GM18517 (cell line): ENCODE results near the gene MKRN2OS.
"Not testable (repeated sequence)": the region's sequence is repeated elsewhere in the genome, so short reads cannot be mapped to it uniquely, and the experiment has no call there.

ENCODE experiments used
- ATAC-seq: cut with Tn5 transposase; IDR thresholded peaks from one replicate; pipeline ENCODE4 v1.9.1; 2021; ENCODE audit warnings: mild to moderate bottlenecking, moderate library complexity; ENCODE audit not compliant: unreplicated experiment

Gene MKRN2OS

DNA sequence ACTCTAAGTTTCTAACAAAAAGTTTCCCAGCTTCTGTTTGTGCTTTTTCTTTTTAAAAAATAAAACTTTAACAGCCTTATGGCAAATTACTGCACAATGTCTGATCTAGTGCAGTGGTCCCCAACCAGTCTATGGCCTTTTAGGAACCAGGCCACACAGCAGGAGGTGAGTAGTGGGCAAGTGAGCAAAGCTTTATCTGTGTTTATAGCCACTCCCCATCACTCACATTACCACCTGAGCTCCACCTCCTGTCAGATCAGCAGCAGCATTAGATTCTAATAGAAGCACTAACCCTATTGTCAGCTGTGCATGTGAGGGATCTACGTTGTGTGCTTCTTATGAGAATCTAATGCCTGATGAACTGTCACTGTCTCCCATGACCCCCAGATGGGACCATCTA, 17.2 kb upstream of the MKRN2OS start:
- no peak for ATAC-seq

DNA sequence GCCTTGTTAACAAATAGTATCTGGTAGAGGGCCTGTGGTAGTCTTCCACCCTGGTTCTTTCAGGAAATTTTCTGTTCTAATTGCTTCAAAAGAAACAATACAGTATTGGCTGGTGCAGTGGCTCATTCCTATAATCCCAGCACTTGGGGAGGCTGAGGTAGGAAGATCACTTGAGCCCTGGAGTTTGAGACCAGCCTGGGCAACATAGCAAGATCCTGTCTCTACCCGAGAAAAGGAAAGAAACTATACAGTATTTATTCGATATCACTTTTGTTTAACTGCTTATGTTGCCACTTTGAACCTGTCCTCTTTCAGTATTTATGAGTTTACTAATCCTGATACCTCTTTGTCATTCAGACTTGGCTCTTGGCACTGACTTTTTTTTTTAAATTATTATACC, 16.1 kb upstream of the MKRN2OS start:
- no peak for ATAC-seq

DNA sequence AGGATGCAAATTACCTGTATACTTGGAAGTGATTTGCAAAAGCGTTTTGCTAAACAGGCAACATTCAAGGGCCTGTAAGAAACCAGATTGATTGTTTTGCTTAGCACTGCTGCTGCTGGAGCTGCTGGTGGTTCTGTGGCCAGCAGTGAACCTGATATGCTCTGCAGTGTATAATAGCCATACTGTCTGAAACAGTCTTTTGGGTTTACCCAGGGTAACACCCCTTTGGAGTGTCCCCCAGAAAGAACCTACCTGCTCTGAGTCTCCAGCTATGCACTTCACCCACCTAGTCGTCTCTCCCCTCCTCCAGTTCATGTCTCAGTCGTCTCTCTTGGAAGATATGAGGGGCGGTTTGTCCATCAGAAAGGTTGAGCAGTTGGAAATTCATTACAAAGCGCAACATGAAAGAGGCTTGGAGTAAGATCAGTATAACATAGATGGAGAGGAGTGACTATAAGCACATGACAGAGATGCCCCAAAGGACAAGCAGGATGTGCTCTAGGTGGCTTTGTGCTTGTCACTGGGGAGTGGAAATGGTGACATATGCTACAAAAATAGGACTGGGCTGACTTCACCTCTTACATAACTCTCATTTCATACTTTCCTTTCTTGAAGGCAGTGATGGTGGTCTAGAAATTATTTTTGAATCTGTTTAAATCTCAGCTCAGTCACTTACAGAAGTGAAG, 15.3 kb upstream of the MKRN2OS start:
- ATAC-seq: peak; percentile 50

GRCh38 chr3:12559520-12559919, 14.2 kb upstream of the MKRN2OS start:
- no peak for ATAC-seq

- no peak for ATAC-seq
These were observed 13.4 kb upstream of the MKRN2OS start for GRCh38 chr3:12558706-12559105.

DNA sequence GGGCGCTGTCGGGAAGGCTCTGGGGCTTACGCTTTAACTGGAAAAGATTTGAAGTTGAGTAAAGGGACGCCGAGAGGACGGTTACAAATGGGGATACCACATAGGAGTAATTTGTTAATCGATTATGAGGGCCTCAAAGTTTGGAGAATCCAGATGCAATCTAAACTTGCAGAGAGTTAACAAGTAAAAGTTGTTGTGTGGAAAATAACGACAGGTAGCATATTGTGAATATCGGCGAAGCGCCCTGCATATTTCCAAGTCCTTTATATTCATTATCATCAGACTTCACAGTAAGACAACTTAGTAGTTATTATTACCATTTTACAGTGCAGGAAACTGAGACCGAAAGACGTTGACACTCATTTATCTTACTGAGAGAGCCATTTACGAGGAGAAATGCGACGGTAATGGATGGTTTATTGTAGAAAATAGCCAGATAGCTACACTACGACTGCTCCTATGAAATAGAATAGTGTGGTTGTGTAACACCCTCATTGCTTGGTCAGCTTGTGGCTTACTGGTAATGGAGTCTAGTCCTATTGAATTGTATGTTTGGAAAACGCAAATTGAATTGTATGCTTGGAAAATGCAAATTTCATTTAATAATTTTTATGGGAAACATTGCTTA, 12.3 kb upstream of the MKRN2OS start:
- ATAC-seq: no peak

DNA sequence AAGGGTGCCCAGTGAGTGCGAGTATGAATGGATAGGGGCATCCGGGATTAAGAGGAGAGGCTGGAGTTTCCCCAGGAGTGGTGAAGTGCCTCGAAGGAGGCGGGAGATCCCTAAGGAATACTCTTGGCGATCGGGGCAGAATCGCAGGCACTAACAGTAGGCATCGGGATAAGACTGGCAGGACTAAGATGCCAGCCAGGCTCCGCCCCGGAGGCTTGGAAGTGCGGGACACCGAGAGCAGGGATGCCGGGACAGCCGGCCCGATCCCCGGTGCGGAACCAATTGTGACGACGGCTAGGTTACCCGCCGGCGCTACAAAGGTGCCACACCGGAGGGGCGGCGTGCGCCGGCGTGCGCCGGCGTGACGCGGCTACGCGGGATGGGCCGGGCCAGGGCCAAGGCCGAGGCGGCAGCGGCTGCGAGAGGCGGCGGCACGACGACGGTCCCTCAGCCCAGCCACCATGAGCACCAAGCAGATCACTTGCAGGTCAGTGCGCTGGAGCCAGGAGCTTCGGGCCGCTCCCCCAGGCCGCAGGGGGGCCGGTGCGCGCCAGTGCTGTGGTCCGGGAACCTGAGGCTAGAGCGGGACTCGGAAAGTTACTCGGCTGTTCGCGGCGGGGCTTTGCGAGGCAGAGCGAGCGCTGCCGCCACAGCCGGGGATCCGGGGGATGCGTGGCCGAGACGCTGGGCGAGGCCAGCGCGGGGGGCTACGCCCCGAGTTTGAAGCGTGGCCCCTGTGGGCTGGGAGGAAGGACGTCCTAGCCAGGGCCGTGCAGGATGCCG, 11.6 kb upstream of the MKRN2OS start, which contains the start of gene MKRN2:
Gene MKRN2, plus strand, starts transcription at position 398 of the 783 bp plus-strand sequence. Its CDS starts 64 bp downstream, at position 462.
- peak; percentile 61 for ATAC-seq

GRCh38 chr3:12556314-12556689, 11.0 kb upstream of the MKRN2OS start:
- ATAC-seq: no peak

DNA sequence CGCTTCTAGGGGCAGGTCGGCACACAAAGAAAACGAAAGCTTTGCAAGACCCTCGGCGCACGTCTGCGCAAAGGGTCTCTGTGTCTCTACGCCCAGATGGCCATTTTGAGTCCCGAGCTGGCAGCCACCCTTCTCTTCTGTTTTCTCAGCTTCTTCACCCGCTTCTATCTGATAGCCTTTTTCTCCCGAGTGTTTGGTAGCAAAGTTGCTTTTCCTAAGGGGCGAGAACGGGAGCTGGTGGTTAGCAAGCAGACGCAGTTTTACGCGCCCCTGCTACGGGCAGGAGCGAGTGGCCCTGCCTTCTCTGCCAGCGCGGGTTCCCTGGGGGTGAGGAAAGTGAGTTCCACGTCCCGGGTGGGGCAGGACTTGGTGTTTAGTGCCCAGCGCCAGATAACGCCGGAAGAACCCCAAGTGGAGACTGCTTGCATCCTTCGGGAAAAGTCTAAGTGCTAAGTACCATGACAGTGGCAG, 8.7 kb upstream of the MKRN2OS start:
- ATAC-seq: no peak

DNA sequence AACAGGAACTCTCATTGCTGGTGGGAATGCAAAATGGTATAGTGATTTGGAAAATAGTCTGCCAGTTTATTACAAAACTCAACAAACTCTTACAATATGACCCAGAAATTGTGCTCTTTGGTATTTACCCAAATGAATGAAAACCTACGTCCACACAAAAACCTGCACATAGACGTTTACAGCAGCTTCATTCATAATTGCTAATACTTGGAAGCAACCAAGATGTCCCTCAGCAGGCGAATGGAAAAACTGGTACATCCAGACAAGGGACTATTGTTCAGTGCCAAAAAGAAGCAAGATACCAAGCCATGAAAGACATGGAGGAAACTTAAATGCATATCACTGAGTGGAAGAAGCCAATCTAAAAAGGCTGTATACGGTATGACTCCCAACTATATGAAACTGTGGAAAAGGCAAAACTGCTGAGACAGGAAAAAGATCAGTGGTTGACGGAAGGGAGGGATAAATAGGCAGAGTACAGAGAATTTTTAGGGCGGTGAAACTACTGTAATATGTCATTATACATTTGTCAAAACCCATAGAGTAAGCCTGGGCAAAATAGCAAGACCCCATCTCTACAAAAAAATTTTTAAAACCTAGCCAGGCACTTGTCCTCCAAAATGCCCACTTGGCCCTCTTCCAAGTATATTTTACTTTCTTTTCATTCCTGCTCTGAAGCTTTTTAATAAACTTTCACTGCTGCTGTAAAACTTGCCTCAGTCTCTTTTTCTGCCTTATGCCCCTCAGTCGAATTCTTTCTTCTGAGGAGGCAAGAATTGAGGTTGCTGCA, 4.9 kb upstream of the MKRN2OS start:
- no peak for ATAC-seq

DNA sequence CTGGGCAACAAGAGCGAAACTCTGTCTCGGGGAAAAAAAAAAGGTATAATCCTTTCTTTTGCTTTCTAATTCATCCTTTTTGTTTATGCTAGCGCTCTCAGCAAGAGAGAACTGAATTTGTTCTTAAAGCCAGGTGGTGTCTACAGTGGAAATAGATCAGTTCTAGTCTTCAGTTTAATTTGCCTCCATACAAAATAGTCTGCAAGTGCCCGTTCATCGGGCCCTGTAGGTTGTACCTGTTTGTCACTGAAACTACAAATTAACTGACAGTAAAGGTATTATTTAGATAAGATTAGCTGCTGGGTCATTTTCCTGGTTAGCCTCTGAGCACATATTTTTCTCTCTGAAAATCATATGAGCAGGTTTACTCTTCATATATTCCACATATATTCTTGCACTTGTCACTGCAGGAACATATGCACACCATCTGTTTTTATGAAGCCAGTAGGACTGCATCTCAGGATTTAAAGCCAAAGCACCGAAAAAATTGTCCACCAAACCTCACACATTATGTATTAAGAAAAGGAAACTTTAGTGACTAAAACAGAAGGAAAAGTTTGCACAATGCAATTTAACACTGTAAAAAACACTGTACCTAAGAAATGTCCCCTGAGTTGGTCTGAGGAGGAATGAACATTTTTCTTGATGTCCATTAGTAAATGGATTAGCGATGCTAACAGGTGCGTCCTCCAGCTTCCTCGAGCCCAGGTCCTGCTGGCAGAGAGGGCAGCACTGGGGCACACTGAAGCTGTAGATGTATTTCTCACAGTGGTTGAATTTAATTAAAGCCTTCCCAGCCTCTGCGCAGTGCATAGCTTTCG, 437 bp downstream of the MKRN2OS start:
- ATAC-seq: no peak

- not testable (repeated sequence) for ATAC-seq
These were observed 1.8 kb downstream of the MKRN2OS start for GRCh38 chr3:12543497-12543896.

DNA sequence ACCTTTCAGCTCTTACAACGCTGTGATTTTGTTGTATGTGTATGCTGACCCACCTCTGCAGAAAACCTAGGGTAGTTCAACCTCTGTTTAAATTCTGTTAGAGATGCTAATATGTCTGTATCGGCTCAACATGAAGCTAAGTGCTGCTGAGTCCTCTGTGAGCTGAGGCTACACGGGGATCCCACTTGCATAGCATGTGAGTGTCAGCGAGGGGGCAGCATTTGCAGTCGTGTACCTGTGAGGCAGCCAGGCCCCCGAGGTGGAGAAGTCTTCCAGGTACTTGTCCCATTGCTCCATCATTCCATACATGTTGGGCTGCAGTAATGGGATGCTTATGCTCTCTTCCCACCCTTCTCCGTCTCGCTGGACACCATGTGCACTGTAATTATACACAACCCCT, 3.7 kb downstream of the MKRN2OS start:
- no peak for ATAC-seq

GRCh38 chr3:12536423-12536822, 8.9 kb downstream of the MKRN2OS start:
- no peak for ATAC-seq

GRCh38 chr3:12532182-12532581, 13.1 kb downstream of the MKRN2OS start:
- ATAC-seq: no peak

- no peak for ATAC-seq
These were observed 17.5 kb downstream of the MKRN2OS start for GRCh38 chr3:12527757-12528143.

DNA sequence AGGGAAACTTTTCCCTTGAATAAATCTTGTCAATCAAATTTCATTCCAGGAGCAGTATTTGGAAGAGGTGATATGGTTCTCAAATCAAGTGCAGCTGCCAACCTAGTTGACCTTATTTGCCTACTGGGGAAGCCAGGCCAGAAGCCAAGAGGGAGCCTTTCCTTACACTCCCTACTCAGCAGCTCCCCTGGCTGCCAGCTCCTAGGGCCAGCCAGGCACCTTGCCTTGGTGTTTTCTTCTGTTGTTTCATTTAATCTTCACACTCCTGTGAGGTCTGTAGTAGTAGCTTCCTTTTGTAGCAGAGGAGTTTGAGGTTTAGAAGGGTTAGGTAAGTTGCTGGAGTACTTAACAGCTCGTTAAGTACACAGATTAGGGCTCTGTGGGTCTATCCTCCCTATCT, 22.6 kb downstream of the MKRN2OS start:
- ATAC-seq: no peak

GRCh38 chr3:12521010-12521409, 24.3 kb downstream of the MKRN2OS start:
- ATAC-seq: no peak

- no peak for ATAC-seq
These were observed 26.9 kb downstream of the MKRN2OS start for GRCh38 chr3:12518261-12519028.
